ENCODE results near the gene MMP1.

GRCh38 chr11:102783720-102784119 is 14.2 kb downstream of the MMP1 start:
- TF ChIP-seq CTCF (IDR thresholded peaks at IDR 0.05): no peak
- TF ChIP-seq POLR2A (IDR thresholded peaks at IDR 0.05): no peak
- TF ChIP-seq POLR2AphosphoS5 (IDR thresholded peaks at IDR 0.05): no peak

Data from gastroesophageal sphincter (tissue), 3 donors.